HEK293 (cell line): Measurements from ENCODE around the gene NCK1.
"Not testable (repeated sequence)": the region's sequence is repeated elsewhere in the genome, so short reads cannot be mapped to it uniquely, and the experiment has no call there.

Experiments
- CTCF ChIA-PET: fragments of 350-600 bp; formaldehyde crosslinking; extraction: SDS; loops from one replicate; lab custom pipeline; 2021; ENCODE audit warnings: antibody characterized with exemption; lab: Yijun Ruan, JAX
- POLR2A ChIA-PET: fragments of 300-600 bp; formaldehyde crosslinking; extraction: SDS; loops from one replicate; lab custom pipeline; 2020; ENCODE audit warnings: antibody characterized with exemption, inconsistent platforms; lab: Yijun Ruan, JAX
- H3K27ac ChIP-seq: fragments of 200-500 bp; sonication (Bioruptor generic); 2 replicates; pipeline ENCODE4 v1.5.1; 2014; ENCODE audit warnings: low read depth, low read length, control low read depth, inconsistent platforms; ENCODE audit errors: extremely low read depth
- H3K36me3 ChIP-seq, 2 experiments: fragments of 200-500 bp in 1 of 2; sonication (Bioruptor generic) in 1 of 2; 1 replicate in 1 of 2; 2 replicates in 1 of 2; pipeline ENCODE4 v1.5.1; 2014 to 2017; ENCODE audit warnings: inconsistent platforms in 2 of 2, low read length in 2 of 2; ENCODE audit not compliant: control insufficient read depth in 2 of 2, insufficient read depth in 1 of 2
- H3K4me1 ChIP-seq: fragments of 200-500 bp; sonication (Bioruptor generic); 2 replicates; pipeline ENCODE4 v1.5.1; 2014; ENCODE audit warnings: mild to moderate bottlenecking, low read length, inconsistent platforms; ENCODE audit not compliant: control insufficient read depth, insufficient read depth
- H3K4me3 ChIP-seq: 2 replicates; pipeline ENCODE4 v1.5.1; 2011; ENCODE audit warnings: low read depth, mild to moderate bottlenecking, control low read depth, low read length, moderate library complexity
- H3K9me3 ChIP-seq: fragments of 200-500 bp; sonication (Bioruptor generic); 2 replicates; pipeline ENCODE4 v1.5.1; 2014; ENCODE audit warnings: low read depth, low read length, inconsistent platforms; ENCODE audit not compliant: control insufficient read depth, insufficient read depth
- AEBP2 ChIP-seq: fragments of 450-650 bp; formaldehyde crosslinking; IDR thresholded peaks from 2 replicates; pipeline ENCODE4 v1.5.1; 2016; ENCODE audit warnings: missing biosample characterization, missing genetic modification characterization, borderline replicate concordance
- GLIS2 ChIP-seq: fragments of 450-650 bp; formaldehyde crosslinking; IDR thresholded peaks from 2 replicates; pipeline ENCODE4 v1.5.1; 2016; ENCODE audit warnings: missing biosample characterization, missing genetic modification characterization
- HOXC10 ChIP-seq: sonication (generic); formaldehyde crosslinking; IDR thresholded peaks from 2 replicates; pipeline ENCODE4 v1.8.1; 2023; ENCODE audit warnings: mild to moderate bottlenecking, missing genetic modification reagents
- HOXD13 ChIP-seq: sonication (generic); formaldehyde crosslinking; IDR thresholded peaks from 2 replicates; pipeline ENCODE4 v1.8.0; 2022; ENCODE audit warnings: missing genetic modification reagents, borderline replicate concordance
- RBAK ChIP-seq: fragments of 450-650 bp; formaldehyde crosslinking; IDR thresholded peaks from 2 replicates; pipeline ENCODE4 v1.5.1; 2016; ENCODE audit warnings: missing biosample characterization, missing genetic modification characterization
- SALL2 ChIP-seq: fragments of 450-650 bp; formaldehyde crosslinking; IDR thresholded peaks from 2 replicates; pipeline ENCODE4 v1.5.0; 2017; ENCODE audit warnings: missing biosample characterization, mild to moderate bottlenecking, missing genetic modification characterization, borderline replicate concordance
- SETDB1 ChIP-seq: IDR thresholded peaks from one replicate; pipeline ENCODE4 v1.6.1; 2017; ENCODE audit warnings: mild to moderate bottlenecking, low read length, moderate library complexity, mixed read lengths; ENCODE audit not compliant: insufficient read length
- SP3 ChIP-seq: fragments of 450-650 bp; formaldehyde crosslinking; IDR thresholded peaks from 2 replicates; pipeline ENCODE4 v1.5.1; 2016; ENCODE audit warnings: missing biosample characterization, missing genetic modification characterization
- ZBTB21 ChIP-seq: fragments of 450-650 bp; formaldehyde crosslinking; IDR thresholded peaks from 2 replicates; pipeline ENCODE4 v1.5.1; 2017; ENCODE audit warnings: missing biosample characterization, missing genetic modification characterization
- ZNF146 ChIP-seq: fragments of 450-650 bp; formaldehyde crosslinking; IDR thresholded peaks from 2 replicates; pipeline ENCODE4 v1.5.1; 2016; ENCODE audit warnings: missing biosample characterization, missing genetic modification characterization
- ZNF175 ChIP-seq: fragments of 450-650 bp; formaldehyde crosslinking; IDR thresholded peaks from 2 replicates; pipeline ENCODE4 v1.5.1; 2016; ENCODE audit warnings: missing biosample characterization, missing genetic modification characterization
- ZNF239 ChIP-seq: fragments of 450-650 bp; formaldehyde crosslinking; IDR thresholded peaks from 2 replicates; pipeline ENCODE4 v1.5.1; 2016; ENCODE audit warnings: missing biosample characterization, missing genetic modification characterization
- ZNF548 ChIP-seq: fragments of 450-650 bp; formaldehyde crosslinking; IDR thresholded peaks from 2 replicates; pipeline ENCODE4 v1.5.1; 2016; ENCODE audit warnings: missing biosample characterization, missing genetic modification characterization
- ZNF621 ChIP-seq: fragments of 450-650 bp; formaldehyde crosslinking; IDR thresholded peaks from 2 replicates; pipeline ENCODE4 v1.5.1; 2017; ENCODE audit warnings: missing biosample characterization, missing genetic modification characterization
- ZNF623 ChIP-seq: fragments of 450-650 bp; formaldehyde crosslinking; IDR thresholded peaks from 2 replicates; pipeline ENCODE4 v1.5.1; 2016; ENCODE audit warnings: missing biosample characterization, missing genetic modification characterization
- ZNF624 ChIP-seq: fragments of 450-650 bp; formaldehyde crosslinking; IDR thresholded peaks from 2 replicates; pipeline ENCODE4 v1.5.1; 2017; ENCODE audit warnings: missing biosample characterization, missing genetic modification characterization
- ZNF664 ChIP-seq: fragments of 450-650 bp; formaldehyde crosslinking; IDR thresholded peaks from 2 replicates; pipeline ENCODE4 v1.5.1; 2016; ENCODE audit warnings: missing biosample characterization, missing genetic modification characterization
- ZNF677 ChIP-seq: fragments of 450-650 bp; IDR thresholded peaks from 2 replicates; pipeline ENCODE4 v1.5.0; 2018; ENCODE audit warnings: missing biosample characterization, mild to moderate bottlenecking, missing genetic modification characterization, moderate library complexity
- ZNF701 ChIP-seq: fragments of 450-650 bp; formaldehyde crosslinking; IDR thresholded peaks from 2 replicates; pipeline ENCODE4 v1.5.1; 2016; ENCODE audit warnings: missing biosample characterization, missing genetic modification characterization

The NCK1 gene

GRCh38 chr3:136879510-136879909 is 17.5 kb downstream of the NCK1 start:
- POLR2A ChIA-PET, H3K4me1 ChIP-seq, H3K36me3 ChIP-seq, H3K9me3 ChIP-seq, H3K4me3 ChIP-seq, H3K27ac ChIP-seq: not testable (repeated sequence)
- peak; percentile 69 for TF ChIP-seq ZNF146 (tag by site-specific recombination)
- CTCF ChIA-PET, result interaction anchor here (0.6 kb wide), 1 partner anchor 31 kb away, joined by 3 read pairs; no protein-coding TSS in a partner anchor

DNA sequence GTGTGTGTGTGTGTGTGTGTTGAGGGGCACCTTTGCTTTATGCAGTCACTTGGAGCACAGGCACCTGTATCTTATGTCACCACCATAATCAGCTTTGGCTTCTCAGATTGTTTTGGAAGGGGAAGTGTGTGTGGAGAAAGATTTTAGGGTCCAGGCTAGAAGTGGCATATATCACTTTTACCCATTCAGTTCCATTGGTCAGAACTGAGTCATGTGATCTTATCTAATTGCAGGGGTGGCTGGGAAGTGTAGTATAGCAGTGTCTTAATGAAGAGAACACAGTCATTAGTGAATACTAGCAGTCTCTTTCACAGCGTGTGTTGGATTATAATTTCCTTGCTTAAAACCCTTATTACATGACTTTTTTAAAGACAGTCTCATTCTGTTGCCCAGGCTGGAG is 20.6 kb downstream of the NCK1 start:
- TF ChIP-seq HOXD13 (no peak), SP3 (tag by site-specific recombination) (no peak), AEBP2 (tag by site-specific recombination) (no peak), RBAK (tag by site-specific recombination) (no peak), HOXC10 (CRISPR knock-in tag) (no peak)
- H3K27ac ChIP-seq, result no peak overlapping the region
- H3K36me3 ChIP-seq, result no peaks in the 10 kb centered on the region
- no peaks in the 10 kb centered on the region for H3K9me3 ChIP-seq
- ChIA-PET POLR2A (no interaction called here), CTCF (no interaction called here)
- H3K4me1 ChIP-seq, result no peaks in the 10 kb centered on the region
- H3K4me3 ChIP-seq, result no peak overlapping the region

- POLR2A ChIA-PET, result no interaction called here
- no peak overlapping the region for H3K27ac ChIP-seq
- H3K4me3 ChIP-seq, result no peak overlapping the region
- TF ChIP-seq ZNF624 (tag by site-specific recombination), result no peak
- TF ChIP-seq SETDB1, result no peak
- TF ChIP-seq ZNF664 (tag by site-specific recombination), result no peak
- no peak for TF ChIP-seq ZNF621 (tag by site-specific recombination)
- no peak for TF ChIP-seq ZNF548 (tag by site-specific recombination)
- no peak for TF ChIP-seq ZBTB21 (tag by site-specific recombination)
- no peak for TF ChIP-seq ZNF677
- TF ChIP-seq ZNF623 (tag by site-specific recombination), result no peak
- TF ChIP-seq ZNF239 (tag by site-specific recombination), result no peak
- no peak for TF ChIP-seq HOXD13
- TF ChIP-seq ZNF701 (tag by site-specific recombination), result no peak
- TF ChIP-seq GLIS2 (tag by site-specific recombination), result no peak
- TF ChIP-seq SALL2, result no peak
- TF ChIP-seq ZNF175 (tag by site-specific recombination), result no peak
- no peaks in the 10 kb centered on the region for H3K36me3 ChIP-seq
- H3K4me1 ChIP-seq, result no peaks in the 10 kb centered on the region
- CTCF ChIA-PET, result no interaction called here
- no peaks in the 10 kb centered on the region for H3K9me3 ChIP-seq
These were observed 22.1 kb downstream of the NCK1 start for GRCh38 chr3:136883967-136884720.
